OCI-LY7 (cell line): ENCODE results near the gene DPYD. TPM values are rescaled to one million over a fixed set of nuclear protein-coding genes. Genes with fewer than 3 reads are reported as not detected.

ENCODE experiments used
- BruUV-seq: library from RNA; stranded (reverse); fragments of 400-500 nt; replicated peaks from 2 replicates; lab custom pipeline; 2021; lab: Mats Ljungman, UMichigan
- CTCF ChIA-PET: fragments of 300-600 bp; sonication (Branson Sonifier 250); formaldehyde crosslinking; loops from one replicate; lab custom pipeline; 2022; ENCODE audit warnings: antibody characterized with exemption; ENCODE audit not compliant: unreplicated experiment; lab: Charles Lee
- POLR2A ChIA-PET: fragments of 300-600 bp; sonication (Branson Sonifier 250); formaldehyde crosslinking; loops from one replicate; lab custom pipeline; 2022; ENCODE audit warnings: antibody characterized with exemption; lab: Charles Lee
- DNase-seq: peaks from one replicate; pipeline ENCODE4 v3.0.0-alpha.2; 2015; ENCODE audit warnings: low spot score
- H2AFZ ChIP-seq: fragments of 200-600 bp; sonication (generic), shearing (Covaris generic); 2 replicates; pipeline ENCODE4 v1.6.1; 2014; ENCODE audit warnings: mild to moderate bottlenecking, antibody characterized with exemption, low read length, moderate library complexity
- H3K27ac ChIP-seq: fragments of 200-600 bp; sonication (generic); 2 replicates; pipeline ENCODE4 v1.5.1; 2014; ENCODE audit warnings: mixed run types, low read depth, mild to moderate bottlenecking, moderate library complexity, low read length, inconsistent platforms; ENCODE audit not compliant: poor library complexity, severe bottlenecking
- H3K36me3 ChIP-seq: fragments of 200-600 bp; sonication (generic); 2 replicates; pipeline ENCODE4 v1.6.1; 2014; ENCODE audit warnings: mild to moderate bottlenecking, antibody characterized with exemption, low read length, moderate library complexity, mixed read lengths; ENCODE audit not compliant: insufficient read depth
- H3K4me1 ChIP-seq: fragments of 200-600 bp; sonication (generic); 2 replicates; pipeline ENCODE4 v1.5.1; 2014; ENCODE audit warnings: mild to moderate bottlenecking, low read length; ENCODE audit not compliant: insufficient read depth, poor library complexity, severe bottlenecking
- H3K4me2 ChIP-seq: fragments of 200-600 bp; sonication (generic); 2 replicates; pipeline ENCODE4 v1.6.1; 2014; ENCODE audit warnings: mild to moderate bottlenecking, low read length
- H3K4me3 ChIP-seq: fragments of 200-600 bp; sonication (generic); 2 replicates; pipeline ENCODE4 v1.5.1; 2014; ENCODE audit warnings: mild to moderate bottlenecking, low read depth, low read length; ENCODE audit not compliant: poor library complexity, severe bottlenecking
- H3K79me2 ChIP-seq: fragments of 200-600 bp; sonication (generic); 2 replicates; pipeline ENCODE4 v1.6.1; 2016; ENCODE audit warnings: low read depth, mild to moderate bottlenecking, low read length, moderate library complexity, mixed read lengths; ENCODE audit not compliant: insufficient read depth
- H3K9me2 ChIP-seq: fragments of 200-600 bp; sonication (generic); 2 replicates; pipeline ENCODE4 v1.6.1; 2016; ENCODE audit warnings: mild to moderate bottlenecking, low read length, mixed read lengths; ENCODE audit not compliant: insufficient read depth
- H3K9me3 ChIP-seq: fragments of 200-600 bp; sonication (generic); 2 replicates; pipeline ENCODE4 v1.6.1; 2014; ENCODE audit warnings: mild to moderate bottlenecking, mixed run types, low read length, mixed read lengths
- H4K20me1 ChIP-seq: fragments of 200-600 bp; sonication (generic); 2 replicates; pipeline ENCODE4 v1.6.1; 2014; ENCODE audit warnings: mild to moderate bottlenecking, antibody characterized with exemption, low read length, moderate library complexity, mixed read lengths; ENCODE audit not compliant: insufficient read depth
- CTCF ChIP-seq: fragments of 200-600 bp; sonication (generic); conservative IDR thresholded peaks from 2 replicates; pipeline ENCODE4 v1.5.1; 2014; ENCODE audit warnings: mild to moderate bottlenecking, antibody characterized with exemption, low read length, moderate library complexity, mixed read lengths
- EZH2phosphoT487 ChIP-seq: fragments of 200-600 bp; sonication (generic); IDR thresholded peaks from 2 replicates; pipeline ENCODE4 v1.6.1; 2018; ENCODE audit warnings: low read depth, borderline replicate concordance, mild to moderate bottlenecking, mixed run types, antibody characterized with exemption, low read length, moderate library complexity, mixed read lengths
- intact Hi-C: fragments of 100-400 bp; cut with micrococcal nuclease; formaldehyde crosslinking; loops from one replicate; pipeline ENCODE4 v1.10.0; 2022; ENCODE audit not compliant: unreplicated experiment
- total RNA-seq, 2 experiments: library from RNA; depleted of rRNA in 1 of 2; stranded (reverse); fragments of >200 nt in 1 of 2; shearing (Covaris generic) in 1 of 2; gene quantifications; 2 replicates each; pipeline ENCODE4 v1.2.3, GENCODE V29; 2014 to 2022

DPYD gene
- total RNA-seq, 2 experiments from 2014 or later, result 5.5 to 13.4 TPM

- TF ChIP-seq CTCF (no peak), EZH2phosphoT487 (no peak)
- no peak overlapping the region for H2AFZ ChIP-seq
- no peaks in the 10 kb centered on the region for H3K79me2 ChIP-seq
- H4K20me1 ChIP-seq, result no peaks in the 10 kb centered on the region
- no peaks in the 10 kb centered on the region for H3K36me3 ChIP-seq
- DNase-seq, result no peak
- CTCF ChIA-PET, result no interaction called here
- BruUV-seq, result no TSS peak
- no peak overlapping the region for H3K4me2 ChIP-seq
- H3K4me1 ChIP-seq, result no peaks in the 10 kb centered on the region
- no peaks in the 10 kb centered on the region for H3K9me3 ChIP-seq
- POLR2A ChIA-PET, result no interaction called here
- intact Hi-C loops, result no loop called here
- H3K4me3 ChIP-seq, result no peak overlapping the region
- H3K27ac ChIP-seq, result no peak overlapping the region
- H3K9me2 ChIP-seq, result no peaks in the 10 kb centered on the region
Observed at GRCh38 chr1:97071173-97071572, 849.7 kb downstream of the DPYD start.

- Histone ChIP-seq H3K4me3 (no peak overlapping the region), H3K4me2 (no peak overlapping the region), H3K79me2 (no peaks in the 10 kb centered on the region), H2AFZ (no peak overlapping the region), H3K9me3 (no peaks in the 10 kb centered on the region), H3K4me1 (no peaks in the 10 kb centered on the region), H4K20me1 (no peaks in the 10 kb centered on the region), H3K36me3 (no peaks in the 10 kb centered on the region), H3K9me2 (no peaks in the 10 kb centered on the region), H3K27ac (no peak overlapping the region)
- intact Hi-C loops, result no loop called here
- TF ChIP-seq EZH2phosphoT487 (no peak), CTCF (no peak)
- no peak for DNase-seq
- no TSS peak for BruUV-seq
- POLR2A ChIA-PET, result interaction anchor here (1.0 kb wide), 1 partner anchor 33 kb away, joined by 3 read pairs; no protein-coding TSS in a partner anchor
- CTCF ChIA-PET, result no interaction called here
Observed at GRCh38 chr1:97070376-97070775, 850.5 kb downstream of the DPYD start.

- intact Hi-C loops, result no loop called here
Observed at GRCh38 chr1:97069312-97069711, 851.5 kb downstream of the DPYD start.

More at GRCh38 chr1:97069312-97069711, 851.5 kb downstream of the DPYD start:
- no peak for TF ChIP-seq EZH2phosphoT487
- no peak for TF ChIP-seq CTCF
- H3K4me2 ChIP-seq, result no peak overlapping the region
- no peaks in the 10 kb centered on the region for H3K9me3 ChIP-seq
- ChIA-PET CTCF (no interaction called here), POLR2A (interaction anchor here (0.6 kb wide), 1 partner anchor 1208 kb away, joined by 3 read pairs; no protein-coding TSS in a partner anchor)
- no peaks in the 10 kb centered on the region for H3K79me2 ChIP-seq
- no peaks in the 10 kb centered on the region for H3K36me3 ChIP-seq
- H2AFZ ChIP-seq, result no peak overlapping the region
- H4K20me1 ChIP-seq, result no peaks in the 10 kb centered on the region
- no peaks in the 10 kb centered on the region for H3K4me1 ChIP-seq
- BruUV-seq, result no TSS peak
- H3K4me3 ChIP-seq, result no peak overlapping the region
- no peak for DNase-seq
- no peaks in the 10 kb centered on the region for H3K9me2 ChIP-seq
- H3K27ac ChIP-seq, result no peak overlapping the region
